Measurements from ENCODE around the gene TCF3. TPM values are rescaled to one million over a fixed set of nuclear protein-coding genes. Genes with fewer than 3 reads are reported as not detected.

The TCF3 gene
- total RNA-seq, 2 experiments from 2014 or later, result 518 to 811 TPM

DNA sequence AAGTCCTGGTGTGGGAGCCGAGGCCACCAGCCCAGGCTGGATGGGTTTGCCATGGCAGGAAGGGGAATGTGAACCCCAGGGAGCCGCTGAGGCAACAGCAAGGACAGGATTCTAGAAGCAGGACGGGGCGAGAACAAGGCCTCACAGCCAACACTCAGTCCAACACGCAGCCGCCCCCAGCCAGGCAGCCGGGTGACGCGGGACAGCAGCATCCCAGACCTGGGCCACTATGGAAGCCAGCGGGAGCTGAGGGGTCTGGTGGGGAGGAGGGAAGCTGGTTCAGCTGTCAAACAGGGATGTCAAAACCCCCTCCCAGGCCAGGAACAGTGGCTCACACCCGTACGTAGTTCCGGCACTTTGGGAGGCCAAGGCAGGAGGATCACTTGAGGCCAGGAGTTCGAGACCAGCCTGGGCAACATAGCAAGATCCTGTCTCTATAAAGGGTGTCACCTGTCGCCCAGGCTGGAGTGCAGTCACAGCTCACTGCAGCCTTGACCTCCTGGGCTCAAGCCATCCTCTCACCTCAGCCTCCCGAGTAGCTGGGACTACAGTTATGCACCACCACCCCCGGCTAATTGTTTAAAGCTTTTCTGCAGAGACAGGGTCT is 91.1 kb downstream of the TCF3 start:
- Histone ChIP-seq H3K9me2 (ENCODE audit: insufficient read depth, low read length) (no peaks in the 10 kb centered on the region), H3K4me2 (ENCODE audit: low read length) (no peak overlapping the region), H3K4me1 (ENCODE audit: insufficient read depth, low read length, poor library complexity, severe bottlenecking) (no peaks in the 10 kb centered on the region), H3K36me3 (ENCODE audit: insufficient read depth, low read length) (no peaks in the 10 kb centered on the region), H3K79me2 (ENCODE audit: insufficient read depth, low read depth, low read length) (no peaks in the 10 kb centered on the region), H3K9me3 (ENCODE audit: low read length) (no peaks in the 10 kb centered on the region), H3K4me3 (ENCODE audit: low read depth, low read length, poor library complexity, severe bottlenecking) (no peak overlapping the region), H4K20me1 (ENCODE audit: insufficient read depth, low read length) (no peaks in the 10 kb centered on the region), H3K27ac (ENCODE audit: low read depth, low read length, poor library complexity, severe bottlenecking) (no peak overlapping the region), H2AFZ (ENCODE audit: low read length) (no peak overlapping the region)
- no TSS peak for BruUV-seq (replicated peaks)
- POLR2A ChIA-PET, result no interaction called here
- TF ChIP-seq, protein P1, sequence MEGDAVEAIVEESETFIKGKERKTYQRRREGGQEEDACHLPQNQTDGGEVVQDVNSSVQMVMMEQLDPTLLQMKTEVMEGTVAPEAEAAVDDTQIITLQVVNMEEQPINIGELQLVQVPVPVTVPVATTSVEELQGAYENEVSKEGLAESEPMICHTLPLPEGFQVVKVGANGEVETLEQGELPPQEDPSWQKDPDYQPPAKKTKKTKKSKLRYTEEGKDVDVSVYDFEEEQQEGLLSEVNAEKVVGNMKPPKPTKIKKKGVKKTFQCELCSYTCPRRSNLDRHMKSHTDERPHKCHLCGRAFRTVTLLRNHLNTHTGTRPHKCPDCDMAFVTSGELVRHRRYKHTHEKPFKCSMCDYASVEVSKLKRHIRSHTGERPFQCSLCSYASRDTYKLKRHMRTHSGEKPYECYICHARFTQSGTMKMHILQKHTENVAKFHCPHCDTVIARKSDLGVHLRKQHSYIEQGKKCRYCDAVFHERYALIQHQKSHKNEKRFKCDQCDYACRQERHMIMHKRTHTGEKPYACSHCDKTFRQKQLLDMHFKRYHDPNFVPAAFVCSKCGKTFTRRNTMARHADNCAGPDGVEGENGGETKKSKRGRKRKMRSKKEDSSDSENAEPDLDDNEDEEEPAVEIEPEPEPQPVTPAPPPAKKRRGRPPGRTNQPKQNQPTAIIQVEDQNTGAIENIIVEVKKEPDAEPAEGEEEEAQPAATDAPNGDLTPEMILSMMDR (conservative IDR thresholded peaks at IDR 0.05; ENCODE audit: low read length), result no peak
- no peak for TF ChIP-seq EZH2phosphoT487 (IDR thresholded peaks at IDR 0.05; ENCODE audit: borderline replicate concordance, low read depth, low read length)
- CTCF ChIA-PET (ENCODE audit: unreplicated experiment), result interaction anchor here (0.6 kb wide), 1 partner anchor 151 kb away, joined by 4 read pairs; no protein-coding TSS in a partner anchor
- intact Hi-C loops (cut with micrococcal nuclease; ENCODE audit: unreplicated experiment), result no loop called here
- DNase-seq (ENCODE audit: low spot score), result no peak

DNA sequence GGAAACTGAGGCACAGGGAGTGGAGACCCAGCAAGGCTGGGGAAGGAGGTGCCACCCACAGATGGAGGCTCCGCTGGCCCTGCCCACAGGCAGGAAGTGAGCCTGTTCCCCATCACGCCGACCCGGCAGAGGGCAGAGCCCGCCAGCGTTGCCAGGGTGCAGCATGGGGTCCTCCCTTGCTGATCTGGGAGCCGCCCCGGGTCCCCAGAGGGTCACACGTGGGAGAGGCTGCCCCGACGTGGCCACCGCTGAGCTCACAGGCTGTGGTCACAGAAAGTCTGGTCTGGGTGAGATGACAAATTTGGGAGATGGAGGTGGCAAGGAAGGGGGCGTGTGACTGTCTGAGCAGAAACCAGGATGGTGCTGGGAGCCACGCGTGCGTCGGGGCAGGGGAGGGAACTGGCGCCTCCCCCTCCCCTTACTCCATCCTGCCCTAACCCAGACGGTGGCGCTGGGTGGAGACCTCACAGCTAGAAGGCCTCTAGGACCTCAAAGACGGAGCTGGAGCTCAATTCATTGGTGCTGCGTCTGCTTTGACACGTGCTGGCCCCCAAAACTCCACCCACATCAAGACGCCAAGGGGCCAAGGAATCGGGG is 92.0 kb downstream of the TCF3 start:
- no peaks in the 10 kb centered on the region for H4K20me1 ChIP-seq (ENCODE audit: insufficient read depth, low read length)
- H3K9me2 ChIP-seq (ENCODE audit: insufficient read depth, low read length), result no peaks in the 10 kb centered on the region
- no peak overlapping the region for H2AFZ ChIP-seq (ENCODE audit: low read length)
- no peaks in the 10 kb centered on the region for H3K9me3 ChIP-seq (ENCODE audit: low read length)
- BruUV-seq (replicated peaks), result no TSS peak
- H3K36me3 ChIP-seq (ENCODE audit: insufficient read depth, low read length), result no peaks in the 10 kb centered on the region
- TF ChIP-seq EZH2phosphoT487 (IDR thresholded peaks at IDR 0.05; ENCODE audit: borderline replicate concordance, low read depth, low read length), result no peak
- TF ChIP-seq, protein P1 (conservative IDR thresholded peaks at IDR 0.05; ENCODE audit: low read length), result no peak
- intact Hi-C loops (cut with micrococcal nuclease; ENCODE audit: unreplicated experiment), result no loop called here
- ChIA-PET CTCF (ENCODE audit: unreplicated experiment) (no interaction called here), POLR2A (no interaction called here)
- H3K79me2 ChIP-seq (ENCODE audit: insufficient read depth, low read depth, low read length), result no peaks in the 10 kb centered on the region
- H3K4me2 ChIP-seq (ENCODE audit: low read length), result no peak overlapping the region
- no peak overlapping the region for H3K27ac ChIP-seq (ENCODE audit: low read depth, low read length, poor library complexity, severe bottlenecking)
- H3K4me3 ChIP-seq (ENCODE audit: low read depth, low read length, poor library complexity, severe bottlenecking), result no peak overlapping the region
- DNase-seq (ENCODE audit: low spot score), result no peak
- no peaks in the 10 kb centered on the region for H3K4me1 ChIP-seq (ENCODE audit: insufficient read depth, low read length, poor library complexity, severe bottlenecking)

Small RNA genes lying within 50 kb of the gene (small RNA-seq; reads per million reads assigned to genes)
- gene AC005943.2, result not detected
- gene RN7SL477P, result not detected
- not detected for gene RNU6-1223P

Other genes with a start within 250 kb of the TCF3 start
- gene DAZAP1, start 245.0 kb downstream of the TCF3 start, total RNA-seq (2014; rRNA removed; shearing (Covaris generic)), result 170 and 210 TPM in 2 replicates
- 373 and 383 TPM in 2 replicates for gene DAZAP1, start 245.0 kb downstream of the TCF3 start, total RNA-seq (2022)
- 2,068 and 2,241 TPM in 2 replicates for gene RPS15, start 214.2 kb downstream of the TCF3 start, total RNA-seq (2014; rRNA removed; shearing (Covaris generic))
- gene RPS15, start 214.2 kb downstream of the TCF3 start, total RNA-seq (2022), result 1,654 and 1,860 TPM in 2 replicates
- 0.23 and 0.57 TPM in 2 replicates for gene APC2, start 202.5 kb downstream of the TCF3 start, total RNA-seq (2014; rRNA removed; shearing (Covaris generic))
- gene APC2, start 202.5 kb downstream of the TCF3 start, total RNA-seq (2022), result 2.4 and 5.5 TPM in 2 replicates
- 27.1 and 45.6 TPM in 2 replicates for gene C19orf25, start 173.4 kb downstream of the TCF3 start, total RNA-seq (2014; rRNA removed; shearing (Covaris generic))
- gene C19orf25, start 173.4 kb downstream of the TCF3 start, total RNA-seq (2022), result 54.6 and 58.6 TPM in 2 replicates
- gene PCSK4, start 162.3 kb downstream of the TCF3 start, total RNA-seq (2014; rRNA removed; shearing (Covaris generic)), result 1.9 and 8.3 TPM in 2 replicates
- gene PCSK4, start 162.3 kb downstream of the TCF3 start, total RNA-seq (2022), result 13.0 and 15.7 TPM in 2 replicates
- 0.46 and 1.3 TPM in 2 replicates for gene REEP6, start 161.4 kb downstream of the TCF3 start, total RNA-seq (2014; rRNA removed; shearing (Covaris generic))
- 3.1 and 3.6 TPM in 2 replicates for gene REEP6, start 161.4 kb downstream of the TCF3 start, total RNA-seq (2022)
- gene ADAMTSL5, start 139.6 kb downstream of the TCF3 start, total RNA-seq (2014; rRNA removed; shearing (Covaris generic)), result not detected in 2 replicates
- gene ADAMTSL5, start 139.6 kb downstream of the TCF3 start, total RNA-seq (2022), result 0.34 TPM in 1 of 2 replicates, not detected in the other
- 0.31 TPM in 1 of 2 replicates, not detected in the other for gene PLK5, start 128.5 kb downstream of the TCF3 start, total RNA-seq (2014; rRNA removed; shearing (Covaris generic))
- 0.17 and 0.26 TPM in 2 replicates for gene PLK5, start 128.5 kb downstream of the TCF3 start, total RNA-seq (2022)
- gene MEX3D, start 84.3 kb downstream of the TCF3 start, total RNA-seq (2014; rRNA removed; shearing (Covaris generic)), result 11.7 and 13.6 TPM in 2 replicates
- 9.4 and 11.9 TPM in 2 replicates for gene MEX3D, start 84.3 kb downstream of the TCF3 start, total RNA-seq (2022)
- 147 and 172 TPM in 2 replicates for gene MBD3, start 59.8 kb downstream of the TCF3 start, total RNA-seq (2014; rRNA removed; shearing (Covaris generic))
- gene MBD3, start 59.8 kb downstream of the TCF3 start, total RNA-seq (2022), result 168 TPM in 2 replicates
- 85.3 and 86.2 TPM in 2 replicates for gene UQCR11, start 47.2 kb downstream of the TCF3 start, total RNA-seq (2014; rRNA removed; shearing (Covaris generic))
- gene UQCR11, start 47.2 kb downstream of the TCF3 start, total RNA-seq (2022), result 143 and 187 TPM in 2 replicates
- not detected in 2 replicates for gene ONECUT3, start 100.9 kb upstream of the TCF3 start, total RNA-seq (2014; rRNA removed; shearing (Covaris generic))
- gene ONECUT3, start 100.9 kb upstream of the TCF3 start, total RNA-seq (2022), result not detected in 2 replicates
- 5.9 and 7.4 TPM in 2 replicates for gene ATP8B3, start 159.7 kb upstream of the TCF3 start, total RNA-seq (2014; rRNA removed; shearing (Covaris generic))
- gene ATP8B3, start 159.7 kb upstream of the TCF3 start, total RNA-seq (2022), result 19.3 and 21.2 TPM in 2 replicates
- gene REXO1, start 195.9 kb upstream of the TCF3 start, total RNA-seq (2014; rRNA removed; shearing (Covaris generic)), result 13.9 and 24.0 TPM in 2 replicates
- gene REXO1, start 195.9 kb upstream of the TCF3 start, total RNA-seq (2022), result 52.8 and 54.9 TPM in 2 replicates
- gene KLF16, start 211.0 kb upstream of the TCF3 start, total RNA-seq (2014; rRNA removed; shearing (Covaris generic)), result 9.4 and 9.6 TPM in 2 replicates
- gene KLF16, start 211.0 kb upstream of the TCF3 start, total RNA-seq (2022), result 39.1 and 44.4 TPM in 2 replicates
- 98.7 and 130 TPM in 2 replicates for gene ABHD17A, start 232.9 kb upstream of the TCF3 start, total RNA-seq (2014; rRNA removed; shearing (Covaris generic))
- 64.2 and 71.3 TPM in 2 replicates for gene ABHD17A, start 232.9 kb upstream of the TCF3 start, total RNA-seq (2022)